Measurements from ENCODE around the gene PMEL.
A peak's percentile ranks its signal among the peaks of the same experiment; 100 is the strongest.
"Not testable (repeated sequence)": the region's sequence is repeated elsewhere in the genome, so short reads cannot be mapped to it uniquely, and the experiment has no call there.

PMEL gene

GRCh38 chr12:55965941-55966407, at the start of gene PMEL:
Gene PMEL, minus strand, starts transcription at chr12:55966042. Its CDS starts 31 bp downstream, at chr12:55966011.
- no peak for DNase-seq (ENCODE audit: low read depth in 1 of 2, low spot score in 1 of 2)

DNA sequence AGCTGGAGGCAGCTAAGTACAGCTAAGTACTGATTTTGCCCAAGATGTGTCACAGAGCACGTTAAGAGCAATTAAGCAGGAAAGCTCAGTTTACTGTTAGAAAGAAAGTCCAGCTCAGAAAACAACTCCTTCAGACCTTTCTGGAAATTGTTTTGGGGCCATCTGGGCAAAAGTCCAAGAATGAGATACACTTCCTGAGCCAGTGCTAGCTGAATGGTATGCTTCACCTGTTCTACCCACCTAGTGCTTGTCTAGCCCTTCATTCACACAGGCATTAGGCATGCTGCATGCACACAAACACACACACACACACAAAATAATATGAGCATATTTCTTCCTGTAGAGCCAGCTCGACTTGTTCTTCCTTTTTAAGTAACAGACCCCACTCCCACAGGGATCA, 48.4 kb upstream of the PMEL start:
- DNase-seq (ENCODE audit: low read depth in 1 of 2, low spot score in 1 of 2) = no peak

DNA sequence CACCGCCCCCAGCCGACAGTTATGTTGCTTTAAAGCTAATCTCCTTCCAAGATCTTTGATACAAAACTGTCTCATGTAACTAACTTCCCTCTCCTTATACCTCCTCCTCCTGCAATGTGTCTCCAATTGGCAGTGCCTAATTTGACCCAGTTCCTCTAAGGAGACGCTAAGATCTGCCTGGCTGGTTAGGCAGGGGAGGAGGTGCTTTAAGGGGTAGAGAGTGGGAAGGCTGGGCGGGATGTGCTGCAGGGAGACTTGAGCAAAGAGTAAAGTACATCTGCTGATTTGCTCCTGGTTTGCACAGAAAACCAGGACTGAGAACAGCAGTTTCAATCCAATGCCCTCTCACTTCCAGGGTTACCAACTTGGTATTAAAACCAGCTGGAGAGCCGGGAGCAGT, 47.6 kb upstream of the PMEL start:
- DNase-seq (ENCODE audit: low read depth in 1 of 2, low spot score in 1 of 2) = no peak

- DNase-seq (ENCODE audit: low read depth in 1 of 2, low spot score in 1 of 2) = no peak
Measured at GRCh38 chr12:56011509-56012090, 45.8 kb upstream of the PMEL start.

- no peak for DNase-seq (ENCODE audit: low read depth in 1 of 2, low spot score in 1 of 2)
Measured at GRCh38 chr12:56010111-56010570, 44.3 kb upstream of the PMEL start.

DNA sequence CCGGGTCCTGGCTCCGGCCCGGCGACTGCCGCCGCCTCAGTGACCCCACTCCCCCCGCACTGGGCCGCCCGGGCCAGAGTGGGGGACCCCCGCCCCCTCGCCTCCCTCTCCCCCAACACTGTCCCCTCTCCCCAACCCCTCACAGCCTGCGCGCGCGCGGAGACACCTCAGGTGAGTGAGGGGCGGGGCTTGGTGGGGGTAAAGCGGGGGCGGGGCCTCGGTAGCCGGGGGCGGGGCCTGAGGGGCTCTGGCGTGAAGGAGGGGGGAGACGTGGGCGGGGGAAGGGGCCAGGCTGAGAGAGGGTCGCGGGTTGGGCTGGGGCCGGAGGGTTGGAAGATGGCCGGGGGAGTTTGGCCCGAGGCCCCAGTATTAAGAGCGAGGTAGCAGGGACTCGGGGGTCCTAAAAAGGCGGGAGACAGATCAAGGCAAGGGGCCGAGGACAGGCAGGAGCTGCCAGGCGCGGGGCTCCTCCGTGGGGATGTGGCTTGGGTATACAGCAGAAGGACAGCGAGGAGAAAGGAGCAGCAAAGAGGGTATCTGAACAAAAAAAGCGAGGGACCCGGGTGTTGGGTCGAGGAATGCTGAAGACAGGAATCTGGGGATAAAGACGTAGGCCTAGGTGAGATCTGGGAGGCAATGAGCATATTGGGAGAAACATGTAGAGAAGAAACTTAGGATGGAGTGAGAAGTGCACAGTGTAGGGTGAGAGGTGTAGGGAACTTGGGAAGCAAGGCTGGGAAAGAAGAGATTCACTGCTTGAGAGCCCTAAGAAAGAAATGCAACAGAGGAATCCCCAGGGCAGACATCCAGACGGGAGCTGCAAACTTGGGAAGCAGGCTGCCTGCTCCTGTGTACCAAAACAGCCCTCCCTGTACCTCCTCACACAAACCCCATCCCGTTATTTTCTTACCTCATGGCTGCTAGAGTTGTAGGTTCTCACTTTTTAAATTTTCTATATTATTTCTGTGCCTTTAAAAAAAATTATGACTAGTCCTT, 42.0 kb upstream of the PMEL start:
- DNase-seq (ENCODE audit: low read depth in 1 of 2, low spot score in 1 of 2) = peak; percentile 41 to 46

GRCh38 chr12:56004211-56004610, 38.4 kb upstream of the PMEL start:
- no peak for DNase-seq (ENCODE audit: low read depth in 1 of 2, low spot score in 1 of 2)

GRCh38 chr12:56003376-56003775, 37.5 kb upstream of the PMEL start:
- DNase-seq (ENCODE audit: low read depth in 1 of 2, low spot score in 1 of 2) = not testable (repeated sequence)

- no peak for DNase-seq (ENCODE audit: low read depth in 1 of 2, low spot score in 1 of 2)
Measured at GRCh38 chr12:56001487-56002100, 35.8 kb upstream of the PMEL start.

- DNase-seq (ENCODE audit: low read depth in 1 of 2, low spot score in 1 of 2) = not testable (repeated sequence)
Measured at GRCh38 chr12:55999999-56000540, 34.2 kb upstream of the PMEL start.

GRCh38 chr12:55999522-55999921, 33.7 kb upstream of the PMEL start:
- DNase-seq (ENCODE audit: low read depth in 1 of 2, low spot score in 1 of 2) = not testable (repeated sequence)

GRCh38 chr12:55997535-55997859, 31.7 kb upstream of the PMEL start:
- DNase-seq (ENCODE audit: low read depth in 1 of 2, low spot score in 1 of 2) = no peak

- DNase-seq (ENCODE audit: low read depth in 1 of 2, low spot score in 1 of 2) = peak in 1 of 2 donors; percentile 6
Measured at GRCh38 chr12:55996715-55997534, 31.1 kb upstream of the PMEL start, which contains the start of gene SUOX. Gene SUOX, plus strand, starts transcription at chr12:55997276. Its CDS starts 4,946 bp downstream, at chr12:56002222.

GRCh38 chr12:55996201-55996714, 30.4 kb upstream of the PMEL start:
- DNase-seq (ENCODE audit: low read depth in 1 of 2, low spot score in 1 of 2) = peak; percentile 20 to 70

GRCh38 chr12:55995366-55995765, 29.5 kb upstream of the PMEL start:
- no peak for DNase-seq (ENCODE audit: low read depth in 1 of 2, low spot score in 1 of 2)

GRCh38 chr12:55993230-55993853, 27.5 kb upstream of the PMEL start:
- no peak for DNase-seq (ENCODE audit: low read depth in 1 of 2, low spot score in 1 of 2)

GRCh38 chr12:55991110-55991509, 25.3 kb upstream of the PMEL start:
- no peak for DNase-seq (ENCODE audit: low read depth in 1 of 2, low spot score in 1 of 2)

DNA sequence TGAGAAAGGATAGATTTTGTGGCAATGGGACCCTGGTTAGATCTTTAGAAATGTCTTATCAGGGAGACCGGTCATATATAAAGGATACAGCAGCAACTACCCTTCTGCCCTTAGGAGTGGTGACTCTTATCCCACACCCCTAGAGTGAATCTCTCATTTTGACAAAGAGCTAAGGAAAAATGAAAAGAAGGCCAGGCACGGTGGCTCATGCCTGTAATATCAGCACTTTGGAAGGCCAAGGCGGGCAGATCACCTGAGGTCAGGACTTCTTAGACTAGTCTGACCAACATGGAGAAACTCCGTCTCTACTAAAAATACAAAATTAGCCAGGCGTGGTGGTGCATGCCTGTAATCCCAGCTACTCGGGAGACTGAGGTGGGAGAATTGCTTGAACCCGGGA, 20.1 kb upstream of the PMEL start:
- DNase-seq (ENCODE audit: low read depth in 1 of 2, low spot score in 1 of 2) = not testable (repeated sequence)

GRCh38 chr12:55985341-55985740, 19.5 kb upstream of the PMEL start:
- DNase-seq (ENCODE audit: low read depth in 1 of 2, low spot score in 1 of 2) = no peak

GRCh38 chr12:55984861-55985260, 19.0 kb upstream of the PMEL start:
- DNase-seq (ENCODE audit: low read depth in 1 of 2, low spot score in 1 of 2) = no peak
